ENCODE data around the gene CXCL10. TPM values are rescaled to one million over a fixed set of nuclear protein-coding genes. Genes with fewer than 3 reads are reported as not detected.

CXCL10 gene
- total RNA-seq, 4 donors from 2014 or later: 0.52 to 1.9 TPM; not detected in 2

DNA sequence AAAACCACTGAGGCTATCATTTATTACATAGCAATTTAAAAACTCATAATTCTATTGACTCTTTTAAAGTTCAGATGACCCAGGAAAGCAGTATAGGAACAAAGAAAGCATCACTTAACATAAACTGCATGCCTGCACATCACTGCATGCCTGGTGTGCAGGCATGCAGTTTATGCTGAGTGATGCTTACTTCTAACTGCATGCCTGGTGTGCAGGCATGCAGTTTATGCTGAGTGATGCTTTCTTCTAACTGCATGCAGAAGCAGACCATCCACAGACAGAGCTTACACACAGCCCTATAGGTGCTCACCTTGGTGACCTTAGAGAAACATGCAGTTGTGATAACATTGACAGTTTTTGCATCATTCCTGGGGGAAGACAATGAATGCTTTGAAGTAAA is 49.5 kb downstream of the CXCL10 start:
- DNase-seq: no peak
- intact Hi-C loops (cut with DNase I; ENCODE audit: low total_unique reads): no loop called here
- H3K4me3 ChIP-seq: no peak overlapping the region
- no peak overlapping the region for H3K27ac ChIP-seq
- no peaks in the 10 kb centered on the region for H3K27me3 ChIP-seq
- H3K4me1 ChIP-seq: no peaks in the 10 kb centered on the region
- H3K36me3 ChIP-seq: no peaks in the 10 kb centered on the region
- H3K9me3 ChIP-seq: no peaks in the 10 kb centered on the region
- TF ChIP-seq, protein P1, sequence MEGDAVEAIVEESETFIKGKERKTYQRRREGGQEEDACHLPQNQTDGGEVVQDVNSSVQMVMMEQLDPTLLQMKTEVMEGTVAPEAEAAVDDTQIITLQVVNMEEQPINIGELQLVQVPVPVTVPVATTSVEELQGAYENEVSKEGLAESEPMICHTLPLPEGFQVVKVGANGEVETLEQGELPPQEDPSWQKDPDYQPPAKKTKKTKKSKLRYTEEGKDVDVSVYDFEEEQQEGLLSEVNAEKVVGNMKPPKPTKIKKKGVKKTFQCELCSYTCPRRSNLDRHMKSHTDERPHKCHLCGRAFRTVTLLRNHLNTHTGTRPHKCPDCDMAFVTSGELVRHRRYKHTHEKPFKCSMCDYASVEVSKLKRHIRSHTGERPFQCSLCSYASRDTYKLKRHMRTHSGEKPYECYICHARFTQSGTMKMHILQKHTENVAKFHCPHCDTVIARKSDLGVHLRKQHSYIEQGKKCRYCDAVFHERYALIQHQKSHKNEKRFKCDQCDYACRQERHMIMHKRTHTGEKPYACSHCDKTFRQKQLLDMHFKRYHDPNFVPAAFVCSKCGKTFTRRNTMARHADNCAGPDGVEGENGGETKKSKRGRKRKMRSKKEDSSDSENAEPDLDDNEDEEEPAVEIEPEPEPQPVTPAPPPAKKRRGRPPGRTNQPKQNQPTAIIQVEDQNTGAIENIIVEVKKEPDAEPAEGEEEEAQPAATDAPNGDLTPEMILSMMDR (IDR thresholded peaks at IDR 0.05): no peak
- TF ChIP-seq POLR2A (IDR thresholded peaks at IDR 0.05): no peak

Other genes starting within 250 kb of the CXCL10 start
- gene PPEF2, start 121.0 kb downstream of the CXCL10 start, total RNA-seq: under 1 TPM in 1 of 4 donors, not detected in 3; 0.09 TPM
- 100 to 1,000 TPM in 1 of 4 donors, 10 to 100 TPM in 3; 21.5 to 109 (median 46.1) TPM for gene NAAA, start 82.5 kb downstream of the CXCL10 start, total RNA-seq
- 10 to 100 TPM; 17.9 to 53.5 (median 30.5) TPM for gene SDAD1, start 32.6 kb downstream of the CXCL10 start, total RNA-seq
- under 1 TPM in 2 of 4 donors, not detected in 2; 0.14 to 0.21 TPM for gene CXCL9, start 16.0 kb downstream of the CXCL10 start, total RNA-seq
- gene CXCL11, start 12.6 kb upstream of the CXCL10 start, total RNA-seq: under 1 TPM in 1 of 4 donors, not detected in 3; 0.14 TPM
- 1 to 10 TPM in 1 of 4 donors, under 1 TPM in 1, not detected in 2; 0.55 to 1.4 TPM for gene ART3, start 51.2 kb upstream of the CXCL10 start, total RNA-seq
- gene NUP54, start 124.9 kb upstream of the CXCL10 start, total RNA-seq: 10 to 100 TPM; 31.2 to 99.5 (median 62.6) TPM
- 100 to 1,000 TPM; 150 to 233 (median 196) TPM for gene SCARB2, start 190.3 kb upstream of the CXCL10 start, total RNA-seq
- gene FAM47E, start 228.2 kb upstream of the CXCL10 start, total RNA-seq: 1 to 10 TPM in 2 of 4 donors, under 1 TPM in 1, not detected in 1; 0.29 to 1.4 (median 1.2) TPM

All from uterus (tissue), 4 donors.